ENCODE measurements around the gene NOCT.
"Not testable (repeated sequence)": the region's sequence is repeated elsewhere in the genome, so short reads cannot be mapped to it uniquely, and the experiment has no call there.

The NOCT gene

DNA sequence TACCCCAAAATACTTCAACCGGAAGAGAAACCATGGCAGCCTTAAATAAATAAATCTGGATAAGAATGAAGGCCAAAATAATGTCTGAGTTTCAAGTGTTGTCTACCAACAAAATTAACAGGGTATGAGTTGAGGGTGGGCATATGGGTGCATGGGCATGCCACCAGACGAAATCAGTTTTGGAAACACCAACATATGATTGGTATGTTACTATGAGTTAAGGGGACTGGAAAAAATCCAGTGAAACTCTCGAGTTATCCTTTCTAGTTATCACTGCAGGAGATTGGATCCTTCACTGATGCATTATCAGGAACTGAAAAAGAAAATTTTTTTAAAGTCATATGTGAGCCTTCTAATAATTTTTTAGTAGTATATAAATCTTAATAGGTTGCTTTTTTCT is 32.4 kb downstream of the NOCT start:
- DNase-seq (ENCODE audit: low spot score), result no peak

DNA sequence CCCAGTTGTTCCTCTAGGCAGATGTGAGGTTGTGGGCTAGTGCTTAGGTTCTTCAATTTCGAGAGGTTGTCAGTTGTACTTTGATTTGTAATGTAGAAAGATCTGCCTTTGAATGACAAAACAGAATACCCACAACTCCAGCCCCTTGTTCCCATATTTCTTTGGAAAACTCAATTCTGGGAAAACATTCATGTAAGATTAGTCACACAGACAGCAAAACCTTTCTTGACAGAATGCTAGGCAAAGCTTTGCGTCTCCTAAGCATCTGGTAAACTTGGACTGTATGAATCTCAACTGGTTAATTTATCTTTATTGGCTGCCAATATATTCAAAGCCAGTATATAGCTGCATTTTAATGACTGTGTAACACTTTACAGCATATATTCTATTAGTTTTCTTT is 34.9 kb downstream of the NOCT start:
- no peak for DNase-seq (ENCODE audit: low spot score)

DNA sequence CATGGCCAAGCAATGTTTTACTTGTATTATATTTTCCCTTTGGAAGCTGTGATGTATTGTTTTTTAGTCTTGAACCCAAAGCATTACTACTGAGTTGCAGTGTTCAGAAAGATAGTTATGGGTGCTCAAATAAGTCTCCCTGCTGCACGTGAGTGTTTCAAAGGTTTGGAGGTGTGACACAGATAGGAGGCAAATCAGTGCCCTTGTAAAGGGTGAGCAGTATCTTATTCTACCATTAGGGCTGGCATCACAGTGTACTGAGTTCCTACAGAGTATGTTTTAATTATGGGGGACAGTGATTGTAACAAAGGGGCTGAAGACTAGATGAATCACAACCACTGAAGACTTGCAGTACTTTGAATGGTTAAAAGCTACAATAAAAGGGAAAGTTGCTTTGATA is 38.3 kb downstream of the NOCT start:
- no peak for DNase-seq (ENCODE audit: low spot score)

DNA sequence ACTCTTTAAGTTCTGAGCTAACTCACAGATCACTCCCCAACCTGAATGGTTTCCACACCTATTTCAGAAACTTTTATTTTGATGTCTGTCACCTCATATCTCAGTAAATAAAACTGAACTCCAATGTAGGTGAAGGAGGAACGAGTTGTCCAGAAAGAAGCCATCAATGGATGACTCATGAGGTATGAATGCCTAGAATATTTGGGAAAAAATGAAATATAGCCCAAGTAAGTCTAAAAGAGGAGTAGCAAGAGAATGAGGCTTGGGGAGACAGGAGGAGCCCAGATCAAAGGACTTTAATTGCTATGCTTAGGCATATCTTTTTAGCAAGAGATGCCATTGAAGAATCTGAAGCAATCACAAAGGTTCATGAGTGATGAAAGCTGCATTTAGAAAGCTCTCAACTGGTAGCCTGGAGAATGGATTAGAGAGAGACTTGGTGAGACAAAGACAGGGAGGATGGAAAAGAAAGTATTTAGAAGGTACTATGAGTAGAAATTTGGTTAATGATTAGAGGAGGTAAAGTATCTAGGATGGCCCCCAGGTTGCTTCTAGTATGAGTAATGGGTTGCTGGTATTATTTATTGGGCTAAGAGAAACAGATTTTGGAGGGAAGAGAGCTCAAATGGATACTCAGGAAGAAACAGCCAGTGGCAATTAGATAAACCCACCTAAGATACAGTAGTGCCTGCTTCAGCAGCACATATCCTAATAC is 39.4 kb downstream of the NOCT start:
- no peak for DNase-seq (ENCODE audit: low spot score)

DNA sequence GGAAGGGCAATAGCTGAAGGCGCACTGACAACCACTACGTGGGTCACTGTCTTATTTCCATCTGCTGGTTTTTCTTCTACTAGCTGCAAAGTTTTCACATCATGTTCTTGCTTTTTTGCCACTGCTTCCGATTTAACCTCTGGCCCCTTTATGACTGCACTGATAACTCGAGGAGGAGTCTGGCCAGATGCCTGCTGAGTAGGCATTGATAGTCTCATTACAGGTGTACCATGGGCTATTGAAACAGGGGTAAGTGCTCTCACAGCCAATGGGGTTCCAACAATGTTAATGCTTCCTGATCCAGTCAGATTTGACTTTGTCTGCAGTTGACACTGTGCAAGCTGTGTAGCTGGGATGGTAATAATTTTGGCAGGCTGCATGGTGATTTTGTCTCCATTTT is 43.4 kb downstream of the NOCT start:
- DNase-seq (ENCODE audit: low spot score), result not testable (repeated sequence)

DNA sequence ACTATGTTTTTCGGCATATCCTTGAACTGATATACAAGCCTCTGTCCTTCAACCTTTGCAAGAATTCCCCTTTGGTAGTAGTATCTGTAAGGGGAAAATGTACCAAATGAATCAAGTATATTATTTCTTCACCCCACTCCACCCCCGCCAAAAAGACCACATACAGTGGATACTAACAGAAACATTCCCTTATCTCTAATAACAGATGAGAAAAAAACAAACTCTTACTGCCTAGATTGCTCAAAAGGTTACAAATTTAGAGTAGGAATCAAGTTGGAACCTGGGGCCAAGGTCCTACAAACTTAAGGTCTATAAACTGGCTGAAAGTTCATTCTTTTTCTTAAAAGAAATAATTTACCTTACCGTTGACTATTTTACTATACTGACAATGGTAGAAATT is 45.0 kb downstream of the NOCT start:
- DNase-seq (ENCODE audit: low spot score), result no peak

DNA sequence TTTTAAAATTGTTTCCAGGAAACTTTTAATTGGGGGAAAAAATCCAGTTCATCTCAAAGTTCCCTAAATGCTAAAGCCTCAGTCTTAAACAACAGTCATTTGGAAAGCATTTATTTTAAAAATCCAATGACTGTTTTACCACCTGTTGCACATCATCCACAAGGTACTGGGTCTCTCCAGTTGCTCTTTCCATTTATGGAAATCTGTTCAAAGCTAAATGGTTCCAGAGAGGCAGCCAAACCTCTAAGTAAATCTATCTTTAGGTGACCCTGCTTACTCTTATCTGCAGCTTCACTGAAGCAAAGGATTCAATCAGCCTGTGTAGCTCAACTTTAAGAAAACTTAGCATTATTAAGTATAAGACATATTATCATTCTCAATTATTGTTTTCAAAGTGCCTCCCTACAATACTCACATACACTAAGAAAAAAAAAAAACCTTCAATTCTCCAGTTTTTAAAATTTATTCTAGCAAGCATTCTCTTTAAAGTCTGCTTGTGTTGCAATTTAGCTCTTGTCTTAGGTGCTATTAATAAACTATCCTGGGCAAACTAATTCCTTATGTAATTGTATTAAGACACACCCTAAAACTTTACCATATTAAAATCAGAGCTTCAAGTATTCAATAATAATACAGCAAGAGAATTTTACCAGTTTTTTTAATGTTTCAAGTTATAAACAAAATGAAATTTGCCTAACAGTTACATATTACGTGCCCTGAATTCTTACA is 60.6 kb downstream of the NOCT start:
- DNase-seq (ENCODE audit: low spot score), result no peak

DNA sequence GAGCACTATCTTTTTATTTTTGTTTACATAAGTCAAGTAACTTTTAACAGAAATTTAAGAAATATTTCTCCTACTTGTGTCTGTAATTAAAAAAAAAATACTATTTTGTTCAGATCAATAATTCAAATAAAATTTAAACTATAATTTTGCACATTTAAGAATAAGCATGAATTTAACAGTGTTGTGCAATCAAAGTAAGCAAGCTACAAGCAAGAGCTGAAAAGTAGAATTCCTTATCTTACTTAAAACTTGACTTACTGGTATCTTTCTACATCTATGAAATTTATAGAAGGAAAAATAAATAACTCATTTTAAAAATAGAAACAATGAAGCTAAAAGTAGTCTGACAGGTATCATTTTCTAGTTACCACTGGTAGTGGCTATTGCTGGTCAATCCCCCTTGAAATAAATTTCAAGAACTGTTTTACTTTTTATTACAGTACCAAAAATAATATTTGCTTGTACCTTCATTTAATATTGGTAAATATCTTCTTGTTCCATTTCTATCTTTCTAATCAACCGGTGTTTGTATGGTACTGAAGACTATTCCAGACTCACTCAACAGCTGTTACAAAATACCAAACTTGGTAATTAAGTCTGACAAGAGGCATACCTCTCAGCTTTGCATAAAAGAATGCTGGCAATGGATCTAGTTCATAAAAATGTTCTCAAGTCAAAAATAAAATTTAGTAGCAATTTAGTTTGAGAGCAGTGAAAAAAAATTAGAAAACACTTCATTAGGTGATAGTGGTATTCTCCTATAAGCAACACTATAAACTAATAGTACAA is 62.2 kb downstream of the NOCT start:
- no peak for DNase-seq (ENCODE audit: low spot score)

DNA sequence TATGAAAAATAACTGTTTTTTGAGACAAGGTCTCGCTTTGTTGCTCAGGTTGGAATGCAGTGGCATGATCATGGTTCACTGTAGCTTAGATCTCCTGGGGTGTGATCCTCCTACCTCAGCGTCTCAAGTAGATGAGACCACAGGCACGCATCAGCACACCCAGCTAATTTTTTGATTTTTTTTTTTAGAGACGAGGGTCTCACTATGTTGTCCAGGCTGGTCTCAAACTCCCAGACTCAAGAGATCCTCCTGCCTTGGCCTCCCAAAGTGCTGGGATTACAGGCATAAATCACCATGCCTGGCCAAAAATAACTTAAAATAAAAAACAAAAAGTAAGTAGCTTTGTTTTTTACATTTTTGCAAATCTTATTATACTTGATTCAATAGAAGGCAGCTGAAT is 63.3 kb downstream of the NOCT start:
- DNase-seq (ENCODE audit: low spot score), result no peak

DNA sequence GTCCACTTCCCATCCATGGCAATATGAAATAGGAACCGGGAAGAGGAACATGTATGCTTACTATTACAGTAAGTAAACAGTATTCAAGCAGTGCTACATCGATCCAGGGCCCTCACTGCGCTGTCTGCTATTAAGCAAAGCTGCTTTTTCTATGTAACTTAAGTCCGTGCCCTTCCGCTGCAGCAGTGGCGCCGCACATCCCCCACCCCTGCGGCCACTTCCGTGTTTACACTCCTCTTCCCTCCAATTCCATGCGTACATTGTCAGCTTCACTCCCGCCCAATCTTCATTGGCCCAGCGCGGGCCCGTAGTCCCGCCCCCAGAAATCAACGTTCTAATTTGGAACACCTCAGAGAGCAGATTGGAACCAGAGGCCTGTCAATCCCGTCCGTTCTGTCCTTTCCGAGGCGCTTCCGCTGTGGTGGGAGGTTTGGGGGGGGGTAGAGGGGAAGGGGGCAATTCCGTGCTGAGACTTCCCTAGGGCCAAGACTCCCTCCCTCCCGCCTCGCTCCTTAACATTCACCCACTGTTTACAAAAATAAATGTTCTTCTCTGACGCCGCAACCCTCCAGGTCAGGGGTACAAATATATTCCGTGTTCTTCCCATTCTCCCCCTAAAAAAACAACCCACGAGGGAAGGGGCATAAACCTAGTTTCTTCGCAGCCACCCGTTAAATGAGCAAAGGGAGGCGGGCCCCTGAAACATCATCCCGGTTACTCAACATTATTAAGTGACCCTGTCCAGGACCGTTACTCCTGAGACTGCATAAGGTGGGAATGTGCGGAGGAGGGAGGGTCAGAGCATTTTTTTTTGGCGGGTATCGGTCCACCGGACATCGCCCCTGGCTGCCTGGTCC is 67.4 kb downstream of the NOCT start:
- DNase-seq (ENCODE audit: low spot score), result peak; percentile 93

DNA sequence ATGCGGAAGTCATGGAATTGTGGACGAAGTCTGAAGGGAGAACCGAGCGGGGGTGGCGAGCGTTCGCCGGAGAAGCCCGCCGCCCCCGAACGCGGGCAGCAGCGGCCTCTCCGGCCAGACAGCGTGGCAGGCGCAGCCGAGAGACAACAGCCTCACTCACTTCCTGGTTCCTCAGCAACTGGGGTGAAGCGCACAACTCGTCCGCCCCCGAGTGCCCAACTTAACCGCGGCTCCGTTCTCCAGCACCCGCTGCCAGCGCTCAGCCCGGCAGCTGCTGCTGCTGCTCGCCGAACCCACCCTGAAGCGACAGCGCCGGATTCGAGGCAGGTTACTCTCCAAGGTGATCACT is 68.0 kb downstream of the NOCT start:
- DNase-seq (ENCODE audit: low spot score), result peak; percentile 57

DNA sequence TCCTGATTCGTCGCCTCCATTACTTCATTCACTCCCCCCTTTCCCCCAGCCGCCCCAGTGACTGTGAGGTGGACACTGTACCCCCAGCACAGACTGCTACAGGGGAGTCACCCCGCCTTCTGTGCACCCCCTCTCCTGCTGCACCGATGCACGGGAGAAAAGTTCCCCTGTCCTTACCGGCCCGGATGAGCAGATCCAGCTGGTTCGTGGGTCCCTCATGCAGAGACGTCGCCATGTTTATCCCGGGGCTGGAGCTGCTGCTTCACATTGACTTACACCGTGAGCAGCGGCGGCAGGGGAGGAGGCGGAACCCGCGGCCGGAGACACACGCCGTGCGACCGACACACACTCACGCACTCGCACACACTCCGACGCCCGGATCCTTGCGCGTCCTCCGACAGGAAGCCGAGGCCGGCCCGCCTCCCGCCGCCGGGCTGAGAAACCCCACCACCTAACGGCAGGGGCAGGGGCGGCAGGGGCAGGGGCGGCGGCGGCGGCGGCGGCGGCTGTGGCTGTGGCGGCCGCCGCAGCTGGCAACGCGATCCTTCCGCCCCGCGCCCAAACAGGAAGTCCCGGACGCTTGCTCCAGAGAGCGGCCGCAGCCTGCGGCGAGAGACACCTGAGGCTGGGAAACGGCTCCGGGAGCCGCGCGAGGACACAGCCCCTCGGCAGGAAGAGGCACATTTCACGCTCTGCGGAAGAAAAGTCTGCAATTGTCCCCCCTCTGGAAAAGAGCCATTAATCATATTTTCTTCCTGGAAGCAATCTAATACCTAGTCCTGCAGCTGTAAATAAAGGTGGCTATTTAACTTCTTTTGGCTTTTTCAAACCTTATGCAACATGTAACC is 68.6 kb downstream of the NOCT start:
- DNase-seq (ENCODE audit: low spot score), result peak; percentile 81

DNA sequence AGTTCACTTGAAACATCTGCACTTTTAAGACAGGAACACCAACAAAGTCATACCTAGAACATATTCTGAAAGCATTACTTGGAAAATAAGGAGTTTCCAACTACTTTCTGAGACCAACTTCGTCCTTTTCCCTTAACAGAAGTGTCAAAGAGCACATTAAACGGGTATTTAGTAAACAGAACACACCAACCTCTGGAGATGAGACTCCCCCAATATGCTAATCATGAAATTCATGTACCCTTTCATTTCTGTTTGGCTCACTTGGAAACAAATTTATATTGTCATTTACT is 69.2 kb downstream of the NOCT start:
- peak; percentile 16 for DNase-seq (ENCODE audit: low spot score)

DNA sequence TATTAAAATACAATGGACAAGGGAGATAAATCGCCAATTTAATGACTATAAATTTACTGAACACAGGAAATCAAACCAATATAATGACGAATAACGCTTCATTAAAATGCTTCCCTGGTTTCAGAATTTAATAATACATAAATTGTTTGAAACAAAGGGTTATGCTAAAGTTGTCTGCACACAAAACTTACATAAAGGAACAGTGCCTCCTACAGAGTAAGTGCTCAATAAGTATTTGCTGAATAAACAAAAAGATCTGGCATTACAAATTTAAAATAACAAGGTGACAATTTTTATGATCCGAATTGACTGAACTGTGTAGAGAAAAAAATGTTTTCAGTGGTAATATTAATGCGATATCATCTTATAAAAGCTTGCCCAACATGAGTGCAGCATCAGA is 69.6 kb downstream of the NOCT start:
- peak; percentile 25 for DNase-seq (ENCODE audit: low spot score)

DNA sequence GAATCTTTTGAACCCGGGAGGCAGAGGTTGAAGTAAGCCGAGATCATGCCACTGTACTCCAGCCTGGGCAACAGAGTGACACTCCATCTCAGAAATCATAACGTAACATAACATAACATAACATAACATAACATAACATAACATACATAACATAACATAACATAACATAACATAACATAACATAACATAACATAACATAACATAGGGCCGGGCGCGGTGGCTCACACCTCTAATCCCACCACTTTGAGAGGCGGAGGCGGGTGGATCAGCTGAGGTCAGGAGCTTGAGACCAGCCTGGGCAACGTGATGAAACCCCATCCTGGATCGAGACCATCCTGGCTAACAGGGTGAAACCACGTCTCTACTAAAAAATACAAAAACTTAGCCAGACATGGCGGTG is 76.7 kb downstream of the NOCT start:
- DNase-seq (ENCODE audit: low spot score), result no peak

Data from CD4-positive, alpha-beta T cell treated with Interleukin-2 at 100 ng/mL for 4 hours (primary cell).